ENCODE results near the gene TSPAN4. TPM values are rescaled to one million over a fixed set of nuclear protein-coding genes. Genes with fewer than 3 reads are reported as not detected.
A peak's percentile ranks its signal among the peaks of the same experiment; 100 is the strongest.

Gene TSPAN4
- total and polyA plus RNA-seq, 4 donors = 68.3 to 197 (median 134) TPM

GRCh38 chr11:839280-839623 lies 3.4 kb upstream of the TSPAN4 start:
- no peaks in the 10 kb centered on the region for H3K27me3 ChIP-seq (ENCODE audit: control insufficient read depth in 3 of 3, insufficient read depth in 3 of 3, low read length in 2 of 3)
- 92 to 96% methylated on average over 5 of the region's 5 CpGs for WGBS, 2 donors
- H3K4me3 ChIP-seq = no peak overlapping the region
- no peak for TF ChIP-seq CTCF (IDR thresholded peaks at IDR 0.05; ENCODE audit: control extremely low read depth, extremely low read depth)
- peaks cover 4 to 46% (median 18%) of the 10 kb centered on the region in 4 donors for H3K36me3 ChIP-seq (ENCODE audit: control insufficient read depth in 4 of 4, insufficient read depth in 4 of 4, low read length in 4 of 4)
- H3K9me3 ChIP-seq (ENCODE audit: control insufficient read depth in 4 of 4, insufficient read depth in 3 of 4, low read length in 3 of 4) = no peaks in the 10 kb centered on the region
- H3K27ac ChIP-seq (ENCODE audit: low read depth in 1 of 2, low read length in 1 of 2) = no peak overlapping the region
- no peak overlapping the region for H3K9ac ChIP-seq (ENCODE audit: insufficient read depth in 1 of 2, low read length in 2 of 2)
- ATAC-seq (ENCODE audit: insufficient read depth, low FRiP score) = no peak
- H3K4me1 ChIP-seq (ENCODE audit: control insufficient read depth in 5 of 5, insufficient read depth in 5 of 5, low read length in 5 of 5) = peaks cover 6 to 27% (median 15%) of the 10 kb centered on the region in 5 donors
- no peak for DNase-seq

- H3K4me3 ChIP-seq = no peak overlapping the region
- 80 to 87% methylated on average over 25 of the region's 25 CpGs for WGBS, 2 donors
- H3K36me3 ChIP-seq (ENCODE audit: control insufficient read depth in 4 of 4, insufficient read depth in 4 of 4, low read length in 4 of 4) = peaks cover 4 to 46% (median 18%) of the 10 kb centered on the region in 4 donors
- no peak overlapping the region for H3K9ac ChIP-seq (ENCODE audit: insufficient read depth in 1 of 2, low read length in 2 of 2)
- H3K27me3 ChIP-seq (ENCODE audit: control insufficient read depth in 3 of 3, insufficient read depth in 3 of 3, low read length in 2 of 3) = no peaks in the 10 kb centered on the region
- TF ChIP-seq CTCF (IDR thresholded peaks at IDR 0.05; ENCODE audit: control extremely low read depth, extremely low read depth) = no peak
- DNase-seq (no peak), ATAC-seq (ENCODE audit: insufficient read depth, low FRiP score) (no peak)
- peaks cover 6 to 29% (median 15%) of the 10 kb centered on the region in 5 donors for H3K4me1 ChIP-seq (ENCODE audit: control insufficient read depth in 5 of 5, insufficient read depth in 5 of 5, low read length in 5 of 5)
- H3K27ac ChIP-seq (ENCODE audit: low read depth in 1 of 2, low read length in 1 of 2) = peak overlapping the region in 1 of 2 donors; percentile 11
- H3K9me3 ChIP-seq (ENCODE audit: control insufficient read depth in 4 of 4, insufficient read depth in 3 of 4, low read length in 3 of 4) = no peaks in the 10 kb centered on the region
These were observed 2.6 kb upstream of the TSPAN4 start for GRCh38 chr11:839875-840617.

GRCh38 chr11:841981-842369 lies 677 bp upstream of the TSPAN4 start:
- ATAC-seq (ENCODE audit: insufficient read depth, low FRiP score) (no peak), DNase-seq (no peak)
- Histone ChIP-seq H3K4me1 (ENCODE audit: control insufficient read depth in 5 of 5, insufficient read depth in 5 of 5, low read length in 5 of 5) (peaks cover 6 to 42% (median 33%) of the 10 kb centered on the region in 5 donors), H3K4me3 (peak overlapping the region; percentile 70), H3K9me3 (ENCODE audit: control insufficient read depth in 4 of 4, insufficient read depth in 3 of 4, low read length in 3 of 4) (no peaks in the 10 kb centered on the region), H3K27ac (ENCODE audit: low read depth in 1 of 2, low read length in 1 of 2) (peak overlapping the region; percentile 95 to 97), H3K9ac (ENCODE audit: insufficient read depth in 1 of 2, low read length in 2 of 2) (no peak overlapping the region), H3K27me3 (ENCODE audit: control insufficient read depth in 3 of 3, insufficient read depth in 3 of 3, low read length in 2 of 3) (no peaks in the 10 kb centered on the region), H3K36me3 (ENCODE audit: control insufficient read depth in 4 of 4, insufficient read depth in 4 of 4, low read length in 4 of 4) (peaks cover 3 to 38% (median 13%) of the 10 kb centered on the region in 4 donors)
- no peak for TF ChIP-seq CTCF (IDR thresholded peaks at IDR 0.05; ENCODE audit: control extremely low read depth, extremely low read depth)
- WGBS, 2 donors = 1 to 2% methylated on average over 27 of the region's 27 CpGs
